Measurements from ENCODE around the gene CHST15. TPM values are rescaled to one million over a fixed set of nuclear protein-coding genes. Genes with fewer than 3 reads are reported as not detected.

Gene CHST15
- total and polyA plus RNA-seq, 2 of the 8 experiments (the other 6 are each of a cell fraction or from before 2014, with no cell fraction given): 8.8 to 9.1 TPM

DNA sequence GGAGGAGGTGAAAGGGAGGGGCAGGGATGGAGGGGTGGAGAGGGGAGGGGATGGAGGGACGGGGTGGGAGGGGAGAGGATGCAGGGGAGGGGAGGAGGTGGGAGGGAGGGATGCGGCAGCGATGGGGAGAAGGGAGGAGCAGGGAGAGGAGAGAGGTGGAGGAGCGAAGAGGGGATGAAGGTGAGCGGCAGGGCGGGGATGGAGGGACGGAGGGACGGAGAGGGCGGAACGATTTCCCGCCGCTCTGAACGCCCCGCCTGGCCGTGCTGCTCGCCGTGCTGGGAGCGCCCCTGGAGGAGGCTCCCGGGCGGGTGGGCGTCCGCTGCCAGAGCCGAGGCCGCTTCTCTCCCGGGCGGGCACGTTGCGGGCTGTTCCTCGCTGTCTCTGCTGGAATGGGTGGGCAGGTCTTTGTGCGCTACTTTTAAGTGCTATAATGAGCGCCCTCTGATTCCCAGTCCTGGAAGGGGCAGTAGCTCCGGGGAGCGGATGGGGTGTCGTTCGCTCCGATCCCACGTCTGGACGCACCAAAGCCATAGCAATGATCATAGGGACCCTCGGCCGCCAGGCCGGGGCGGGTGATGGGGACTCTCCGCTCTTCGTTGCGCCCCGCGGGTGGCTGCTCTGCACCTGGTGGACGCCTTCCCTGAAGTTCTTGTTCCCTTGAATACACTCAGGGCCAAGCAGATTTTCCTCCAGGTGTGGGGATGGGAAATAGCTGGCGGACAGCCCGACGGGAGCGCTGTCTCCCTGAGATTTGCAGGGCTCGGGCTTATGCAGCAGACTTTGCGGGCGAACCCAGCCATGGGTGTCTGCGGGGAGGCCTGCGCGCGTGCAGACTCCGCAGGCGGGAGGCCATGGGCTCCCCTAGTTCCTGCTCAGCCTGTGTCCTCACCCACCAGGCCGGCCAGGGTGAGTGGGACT is 120.7 kb downstream of the CHST15 start (continued):
- TF ChIP-seq, protein P1, sequence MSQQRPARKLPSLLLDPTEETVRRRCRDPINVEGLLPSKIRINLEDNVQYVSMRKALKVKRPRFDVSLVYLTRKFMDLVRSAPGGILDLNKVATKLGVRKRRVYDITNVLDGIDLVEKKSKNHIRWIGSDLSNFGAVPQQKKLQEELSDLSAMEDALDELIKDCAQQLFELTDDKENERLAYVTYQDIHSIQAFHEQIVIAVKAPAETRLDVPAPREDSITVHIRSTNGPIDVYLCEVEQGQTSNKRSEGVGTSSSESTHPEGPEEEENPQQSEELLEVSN (IDR thresholded peaks at IDR 0.05): peak; percentile 60; the same call in 1 of the 2 replicates
- TF ChIP-seq TAF1 (IDR thresholded peaks at IDR 0.05; ENCODE audit: low read depth, low read length): no peak
- peak; percentile 7 to 28; a peak in 2 of 4 replicates for TF ChIP-seq RAD21 (IDR thresholded peaks at IDR 0.05 in 1 of 2, conservative IDR thresholded peaks at IDR 0.05 in 1 of 2; ENCODE audit: low read depth in 2 of 2, low read length in 2 of 2)
- TF ChIP-seq SIN3A (conservative IDR thresholded peaks at IDR 0.05 in 1 of 2, IDR thresholded peaks at IDR 0.05 in 1 of 2; ENCODE audit: low read depth in 1 of 2, low read length in 2 of 2): peak in 1 of 2 experiments; percentile 78; a peak in 2 of 4 replicates
- TF ChIP-seq BCL11A (IDR thresholded peaks at IDR 0.05; ENCODE audit: low read depth in 2 of 2, low read length in 2 of 2): no peak
